ENCODE data around the gene DCTN3.
"Not testable (repeated sequence)": the region's sequence is repeated elsewhere in the genome, so short reads cannot be mapped to it uniquely, and the experiment has no call there.

DCTN3 gene

DNA sequence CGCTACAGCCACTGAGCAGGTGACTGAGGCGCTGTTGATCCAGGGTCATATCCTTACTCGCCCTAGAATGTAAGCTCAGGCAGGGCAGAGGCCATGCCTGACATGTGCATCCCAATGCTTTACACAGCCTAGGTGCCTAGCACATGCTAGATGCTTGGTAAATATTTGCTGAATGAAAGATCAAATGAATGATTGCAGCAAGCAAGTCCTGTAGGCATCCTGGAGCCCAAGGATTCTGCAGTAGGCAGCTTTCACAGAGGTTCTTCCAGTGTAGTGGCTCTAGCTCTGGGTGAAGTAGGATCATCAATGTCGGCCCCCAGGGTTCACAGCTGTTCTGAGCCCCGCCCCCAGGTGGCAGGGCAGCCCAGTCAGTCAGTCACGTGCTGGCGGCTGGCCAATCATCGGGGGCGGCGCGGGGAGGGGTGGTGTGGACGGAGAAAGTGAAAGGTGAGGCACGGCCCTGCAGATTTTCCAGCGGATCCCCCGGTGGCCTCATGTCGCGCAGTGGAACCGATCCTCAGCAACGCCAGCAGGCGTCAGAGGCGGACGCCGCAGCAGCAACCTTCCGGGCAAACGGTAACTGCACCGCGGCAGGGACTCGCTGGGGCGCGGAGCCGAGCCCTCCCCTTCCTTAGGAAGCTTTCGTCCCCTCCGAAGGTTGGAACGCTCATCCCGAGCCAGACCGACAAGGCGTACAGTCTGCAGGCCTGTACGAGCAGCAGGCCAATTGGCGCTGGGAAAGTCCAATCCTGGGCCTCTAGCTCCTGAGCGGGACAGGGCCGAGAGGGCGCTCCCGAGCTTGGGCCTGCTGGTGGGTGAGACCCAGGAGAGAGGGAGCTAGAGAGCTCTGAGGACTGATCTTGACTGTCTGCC is 26.2 kb upstream of the DCTN3 start, which contains the start of gene GALT:
TSS of gene GALT (plus strand) at position 465 of the 873 bp plus-strand sequence. CDS start at position 495, 30 bp downstream.
- DNase-seq = peak; percentile 77

DNA sequence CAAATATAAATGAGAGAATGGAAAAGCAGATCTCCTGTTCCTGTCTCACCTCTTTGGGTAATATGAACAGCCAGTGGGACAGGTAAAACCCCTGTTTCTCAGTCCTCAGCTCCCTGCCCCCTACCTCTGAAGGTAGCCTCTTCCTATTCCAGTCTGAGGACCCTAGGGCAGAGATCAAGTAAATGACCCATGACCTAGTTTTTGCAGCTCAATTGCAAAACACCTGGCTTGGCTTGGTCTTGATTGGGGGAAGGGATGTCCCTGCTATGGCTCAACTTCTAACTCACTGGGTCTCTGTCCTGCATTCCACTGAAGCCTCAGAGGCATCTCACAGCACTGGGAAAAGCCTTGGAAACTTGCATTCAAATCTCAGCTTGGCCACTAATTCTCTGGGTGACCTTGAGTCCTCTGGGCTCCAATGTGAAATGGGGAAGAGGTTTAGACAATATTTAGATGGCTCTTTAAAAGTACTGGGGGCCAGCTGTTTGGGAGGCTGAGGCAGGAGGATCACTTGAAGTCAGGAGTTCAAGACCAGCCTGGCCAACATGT is 24.5 kb upstream of the DCTN3 start:
- DNase-seq = no peak

DNA sequence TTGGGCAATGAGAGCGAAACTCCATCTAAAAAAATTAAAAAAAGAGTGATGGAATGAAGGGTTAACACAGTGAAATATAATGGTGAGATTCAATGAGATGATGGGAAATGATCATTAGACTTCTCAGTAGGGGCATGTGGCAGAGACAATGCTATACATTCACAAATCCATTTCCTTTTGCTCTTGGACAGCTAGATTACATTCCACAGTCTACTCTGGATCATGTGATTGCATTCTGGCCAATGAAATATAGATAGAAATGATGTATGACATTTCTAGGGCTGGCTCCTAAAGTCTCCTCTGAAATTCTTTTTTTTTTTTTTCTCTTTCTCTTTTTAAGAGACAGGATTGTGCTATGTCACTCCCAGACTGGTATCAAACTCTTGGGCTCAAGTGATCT is 22.4 kb upstream of the DCTN3 start:
- no peak for DNase-seq

DNA sequence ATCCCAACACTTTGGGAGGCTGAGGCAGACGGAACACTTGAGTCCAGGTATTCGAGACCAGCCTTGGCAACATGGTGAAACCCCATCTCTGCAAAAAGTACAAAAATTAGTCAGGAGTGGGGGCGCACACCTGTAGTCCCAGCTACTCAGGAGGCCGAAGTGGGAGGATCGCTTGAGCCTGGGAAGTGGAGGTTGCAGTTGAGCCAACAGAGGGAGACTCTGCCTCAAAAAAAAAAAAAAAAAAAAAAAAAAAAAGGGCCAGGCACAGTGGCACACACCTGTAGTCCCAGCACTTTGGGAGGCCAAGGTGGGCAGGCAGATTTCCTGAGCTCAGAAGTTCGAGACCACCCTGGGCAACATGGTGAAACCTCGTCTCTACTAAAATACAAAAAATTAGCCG is 19.0 kb upstream of the DCTN3 start:
- DNase-seq = not testable (repeated sequence)

DNA sequence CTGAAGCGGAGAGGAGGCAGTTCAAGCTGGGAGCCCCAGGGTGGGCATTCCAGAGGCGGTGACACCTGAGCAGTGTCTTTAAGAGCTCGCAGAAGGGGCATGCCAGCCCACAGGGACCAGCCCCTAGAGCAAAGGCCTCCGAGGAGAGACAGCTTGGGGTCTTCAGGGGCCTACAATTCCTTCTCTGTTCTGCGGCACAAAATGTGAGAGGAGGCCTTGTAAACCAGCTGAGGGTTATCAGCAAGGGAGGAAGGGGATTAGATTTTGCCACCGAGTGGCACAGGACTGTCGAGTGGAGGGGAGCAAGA is 17.8 kb upstream of the DCTN3 start:
- DNase-seq = no peak

GRCh38 chr9:34637356-34638137 is 17.3 kb upstream of the DCTN3 start, which contains the start of gene SIGMAR1:
TSS of gene SIGMAR1 (minus strand) at chr9:34637787. CDS start at chr9:34637697, 90 bp downstream.
- DNase-seq = peak; percentile 65

- DNase-seq = no peak
Measured at GRCh38 chr9:34636791-34637355, 16.6 kb upstream of the DCTN3 start.

DNA sequence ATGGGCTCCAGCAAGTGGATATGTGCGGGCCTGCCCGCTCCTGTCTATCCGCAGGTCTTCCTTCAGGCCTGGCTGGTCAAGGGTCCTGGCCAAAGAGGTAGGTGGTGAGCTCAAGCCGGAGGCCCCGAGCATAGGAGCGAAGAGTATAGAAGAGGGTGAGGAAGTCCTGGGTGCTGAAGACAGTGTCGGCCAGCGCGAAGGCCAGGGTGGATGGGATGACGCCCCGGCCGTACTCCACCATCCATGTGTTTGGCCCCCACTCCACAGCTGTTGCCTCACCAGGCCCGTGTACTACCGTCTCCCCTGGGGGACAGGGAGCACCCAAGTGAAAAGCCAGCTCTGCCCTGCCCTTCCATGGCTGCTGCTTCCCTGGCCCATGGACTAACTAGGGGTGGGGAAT is 15.3 kb upstream of the DCTN3 start:
- DNase-seq = no peak

DNA sequence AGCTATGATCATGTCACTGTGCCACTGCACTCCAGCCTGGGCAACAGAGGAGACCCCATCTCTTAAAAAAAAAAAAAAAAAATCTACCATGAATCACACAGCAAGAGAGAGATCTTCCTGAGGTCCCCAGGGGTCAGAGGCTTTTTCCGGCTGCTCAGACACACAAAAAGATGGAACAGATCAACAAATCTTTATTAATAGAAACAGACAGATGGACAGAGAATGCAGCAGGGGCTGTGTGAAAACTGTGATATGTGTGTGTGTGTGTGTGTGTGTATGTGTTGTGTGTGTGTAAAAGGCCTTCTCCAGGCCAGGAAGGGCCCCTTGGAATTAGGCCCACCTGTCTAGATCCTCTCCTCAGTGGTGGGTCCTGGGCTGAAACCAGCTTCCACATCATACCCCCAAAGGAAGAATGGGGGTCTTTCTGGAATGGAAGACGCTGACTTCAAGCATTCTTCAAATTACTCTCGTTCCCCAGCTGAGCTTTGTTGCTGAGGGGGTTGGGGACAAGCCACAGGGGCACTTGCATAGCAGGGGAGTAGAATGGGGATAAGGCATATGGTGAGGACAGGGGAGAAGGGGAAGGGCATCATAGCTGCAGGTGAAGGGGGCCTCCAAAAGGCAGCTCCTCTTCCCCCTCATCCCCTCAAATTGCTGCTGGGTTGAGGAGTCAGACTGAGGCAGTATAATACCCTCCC is 14.4 kb upstream of the DCTN3 start:
- no peak for DNase-seq

DNA sequence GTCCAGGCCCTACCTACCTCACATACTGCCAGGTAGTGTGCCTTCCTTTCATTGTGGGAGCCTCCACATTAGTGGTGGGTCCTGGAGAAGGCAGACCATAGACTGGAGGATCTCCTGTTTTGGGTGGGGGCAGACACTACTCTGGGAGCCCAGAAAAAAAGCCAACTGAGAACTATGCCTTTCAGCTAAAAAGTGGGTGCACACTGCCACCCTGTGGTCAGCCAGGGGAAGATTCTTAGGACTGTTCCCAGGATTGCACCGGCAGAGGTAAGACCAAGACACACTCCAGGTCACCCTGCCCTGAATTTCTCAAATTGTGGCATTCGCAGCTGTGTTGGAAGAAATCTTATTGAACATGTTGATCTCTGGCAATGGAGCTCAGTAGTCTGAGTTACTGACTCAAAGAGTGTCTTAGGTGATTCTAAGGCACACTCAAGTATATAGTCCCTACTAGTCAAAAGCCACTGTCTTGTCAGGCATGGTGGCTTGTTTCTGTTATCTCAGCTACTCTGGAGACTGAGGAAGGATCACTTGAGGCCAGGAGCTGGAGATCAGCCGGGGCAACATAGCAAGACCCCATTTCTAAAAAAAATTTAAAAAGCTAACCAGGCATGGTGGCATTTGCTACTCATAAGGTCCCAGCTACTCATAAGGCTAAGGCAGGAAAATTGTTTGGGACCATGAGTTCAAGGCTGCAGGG is 13.7 kb upstream of the DCTN3 start:
- DNase-seq = no peak

DNA sequence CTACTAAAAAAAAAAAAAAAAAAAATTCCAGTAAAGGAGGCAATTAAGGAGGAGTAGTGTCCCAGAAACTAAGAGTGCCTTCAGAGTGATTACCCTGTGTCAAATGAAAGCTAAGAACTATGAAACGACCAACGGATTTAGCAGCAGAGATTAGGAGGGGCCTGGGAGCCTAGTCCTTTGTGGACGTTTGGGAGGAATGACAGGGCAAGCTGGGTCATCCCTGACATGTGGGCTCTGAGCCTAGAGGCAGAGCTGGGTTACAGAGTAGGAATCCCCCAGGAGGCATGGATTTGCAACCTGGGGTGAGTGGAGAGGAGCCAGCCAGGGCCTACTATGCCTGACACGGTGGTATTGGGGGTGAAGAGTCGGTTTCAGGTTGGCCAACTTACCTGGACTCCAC is 12.9 kb upstream of the DCTN3 start:
- no peak for DNase-seq

GRCh38 chr9:34630402-34631154 is 10.3 kb upstream of the DCTN3 start:
- DNase-seq = no peak

GRCh38 chr9:34629491-34629808 is 9.2 kb upstream of the DCTN3 start:
- DNase-seq = no peak

DNA sequence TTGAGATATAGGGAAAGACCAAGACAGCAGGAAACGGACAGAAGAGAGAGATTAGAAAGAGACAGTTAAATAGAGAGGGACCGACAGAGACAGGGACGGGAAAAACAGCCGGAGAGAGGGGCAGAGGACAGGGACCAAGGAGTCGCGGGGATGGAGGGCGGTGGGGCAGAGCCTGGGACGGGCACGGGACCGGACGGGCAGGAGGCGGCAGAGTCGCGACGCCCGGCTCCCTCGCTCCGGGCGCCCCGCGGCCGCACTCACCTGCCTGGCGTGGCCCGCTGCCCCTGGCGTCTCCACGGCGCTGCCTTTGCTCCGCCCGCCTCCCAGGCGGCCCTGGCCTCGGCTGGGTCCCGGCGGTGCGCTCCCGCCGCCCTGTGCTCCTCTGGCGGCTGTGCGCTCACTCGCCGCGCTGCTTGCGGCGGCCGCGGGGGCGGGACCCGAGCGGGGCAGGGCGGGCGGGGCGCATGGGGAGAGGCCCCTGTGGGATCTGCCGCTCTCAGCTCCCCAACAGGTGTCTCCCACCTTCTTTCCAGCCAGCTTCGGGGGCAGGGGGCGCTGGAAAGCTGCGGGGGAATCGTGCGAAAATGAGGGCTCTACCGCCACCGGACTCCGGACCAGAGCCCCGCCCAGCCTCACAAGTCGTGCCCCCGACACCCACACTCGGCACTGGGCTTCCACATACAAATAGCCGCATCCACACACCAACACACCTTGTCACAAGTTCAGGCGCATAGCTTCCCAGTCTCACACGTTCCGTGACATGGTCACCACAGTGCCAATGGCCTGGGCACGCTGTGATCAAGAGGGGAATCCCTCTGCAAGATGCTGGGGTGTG is 8.6 kb upstream of the DCTN3 start, which contains the start of gene ARID3C:
TSS of gene ARID3C (minus strand) at position 411 of the 835 bp plus-strand sequence. CDS start 1,052 bp downstream, outside the sequence.
- no peak for DNase-seq

DNA sequence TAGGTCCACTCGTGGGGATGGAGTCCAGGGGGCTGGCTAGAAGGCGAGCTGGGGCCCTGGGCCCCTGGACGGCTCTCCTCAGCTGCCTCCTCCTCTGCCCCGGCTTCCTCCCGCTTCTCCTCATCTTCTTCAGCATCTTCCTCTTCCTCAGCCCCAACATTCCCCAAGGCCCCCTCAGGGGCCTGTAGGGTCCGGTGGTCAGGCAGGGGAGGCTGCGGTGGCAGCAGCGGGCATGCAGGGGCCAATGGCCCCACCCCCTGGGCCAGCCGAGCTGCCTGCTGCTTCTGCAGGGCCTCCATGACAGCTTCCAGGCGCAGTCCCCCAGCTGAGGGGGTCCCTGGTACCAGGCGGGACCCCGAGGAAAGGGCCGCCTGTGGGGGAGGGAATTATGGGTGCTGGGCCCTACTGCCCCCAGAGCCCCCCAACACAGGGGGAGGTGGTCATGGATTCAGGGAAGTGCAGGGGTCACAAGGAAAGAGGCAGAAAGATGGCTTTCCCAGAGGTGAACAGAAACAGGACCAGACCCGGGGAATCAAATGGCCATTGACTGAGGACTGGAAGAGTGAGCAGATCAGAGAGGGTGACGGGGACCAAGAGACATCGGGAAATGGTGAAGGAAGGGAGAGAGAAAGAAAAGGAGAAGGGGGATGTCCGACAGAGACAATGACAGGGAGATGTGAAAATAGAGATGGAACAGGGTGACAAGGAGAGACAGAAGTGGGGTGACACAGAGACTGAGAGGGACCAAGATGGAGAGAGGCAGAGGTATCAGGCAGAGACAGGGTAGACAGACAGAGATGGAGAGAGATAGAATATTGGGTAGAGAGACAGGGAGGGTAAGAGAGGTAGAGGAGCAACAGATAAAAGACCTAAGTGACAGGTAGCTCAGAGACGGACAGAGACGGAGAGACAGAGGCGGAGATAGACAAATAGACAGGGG is 7.7 kb upstream of the DCTN3 start:
- no peak for DNase-seq

DNA sequence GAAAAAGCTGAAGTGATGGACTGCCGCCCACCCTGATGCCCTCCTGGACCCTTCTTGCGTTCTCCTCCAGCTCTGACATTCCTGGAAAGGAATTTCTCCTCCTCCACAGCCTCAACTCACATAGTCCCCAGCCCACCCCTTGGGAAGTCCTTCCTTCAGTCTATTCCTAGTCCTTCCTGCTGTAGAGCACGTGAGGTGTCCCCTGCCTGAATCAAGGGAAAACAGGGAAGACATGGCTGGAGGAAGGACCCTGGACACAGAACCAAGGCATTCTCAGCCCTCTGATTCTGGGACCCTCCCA is 4.8 kb upstream of the DCTN3 start:
- DNase-seq = no peak

GRCh38 chr9:34624475-34625185 is 4.3 kb upstream of the DCTN3 start:
- no peak for DNase-seq

DNA sequence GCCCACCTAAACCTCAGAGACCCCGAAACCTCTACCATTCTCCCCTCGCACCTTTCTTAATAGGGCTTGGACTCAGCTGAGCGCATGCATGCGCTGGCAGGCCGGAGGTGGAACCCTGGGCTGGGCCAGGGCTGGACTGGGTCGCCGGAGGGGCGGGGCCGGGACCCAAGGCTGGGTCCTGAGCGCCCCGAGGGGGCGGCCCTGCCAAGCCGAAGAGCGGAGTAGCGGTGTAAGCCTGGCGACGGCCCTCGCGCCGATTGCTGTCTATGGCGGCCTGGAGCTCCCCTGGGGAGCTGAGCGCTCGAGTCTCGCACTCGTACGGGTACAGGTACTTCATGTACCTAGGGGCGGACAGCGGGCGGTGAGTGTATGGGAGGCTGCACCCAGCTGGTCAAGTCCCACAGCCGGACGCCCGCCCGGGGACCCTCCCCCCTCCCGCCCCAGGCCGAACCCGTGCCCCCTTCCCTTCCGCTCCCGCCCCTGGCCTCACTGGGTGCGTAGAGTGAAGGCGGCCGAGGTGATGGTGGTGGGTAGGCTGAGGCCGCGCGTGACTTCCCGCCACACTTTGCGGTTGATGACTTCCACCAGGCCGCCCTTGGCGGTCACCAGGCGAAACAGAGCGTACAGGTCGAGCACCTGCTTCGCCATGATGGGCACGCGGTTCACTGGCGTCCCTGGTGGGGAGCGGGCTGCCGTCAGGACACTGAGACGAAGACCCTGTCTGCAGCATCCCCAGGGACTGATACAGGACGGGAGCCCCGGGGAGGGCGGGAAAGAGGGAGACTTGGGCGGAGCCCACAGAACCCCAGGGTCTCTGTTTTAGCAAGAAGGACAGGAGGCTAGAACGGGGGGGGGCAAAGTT is 3.3 kb upstream of the DCTN3 start:
- DNase-seq = no peak
